KMS-11 (cell line): Measurements from ENCODE around the gene TMPRSS4.

Source experiments
- H2AFZ ChIP-seq: fragments of 200-600 bp; sonication (generic); 2 replicates; pipeline ENCODE4 v1.6.1; 2016; ENCODE audit warnings: antibody characterized with exemption, mixed run types, low read depth
- H3K27ac ChIP-seq: fragments of 200-600 bp; sonication (generic); 2 replicates; pipeline ENCODE4 v1.6.1; 2016; ENCODE audit warnings: mild to moderate bottlenecking, mixed run types
- H3K27me3 ChIP-seq: fragments of 200-600 bp; sonication (generic); 2 replicates; pipeline ENCODE4 v1.6.1; 2017; ENCODE audit warnings: mild to moderate bottlenecking, low read depth, mixed run types, moderate library complexity; ENCODE audit not compliant: insufficient read depth
- H3K36me3 ChIP-seq: fragments of 200-600 bp; sonication (generic); 2 replicates; pipeline ENCODE4 v1.6.1; 2017; ENCODE audit warnings: mild to moderate bottlenecking, mixed run types; ENCODE audit not compliant: insufficient read depth
- H3K4me1 ChIP-seq: fragments of 200-600 bp; sonication (generic); 2 replicates; pipeline ENCODE4 v1.6.1; 2016; ENCODE audit warnings: mild to moderate bottlenecking, low read depth, mixed run types; ENCODE audit not compliant: poor library complexity, severe bottlenecking
- H3K4me2 ChIP-seq: fragments of 200-600 bp; sonication (generic); 2 replicates; pipeline ENCODE4 v1.7.0; 2016; ENCODE audit warnings: mild to moderate bottlenecking, mixed run types
- H3K4me3 ChIP-seq: fragments of 200-600 bp; sonication (generic); IDR thresholded peaks from 2 replicates; pipeline ENCODE4 v1.6.1; 2017; ENCODE audit warnings: low read depth, low read length, mixed read lengths; ENCODE audit not compliant: insufficient read depth
- H3K79me2 ChIP-seq: fragments of 200-600 bp; sonication (generic); 2 replicates; pipeline ENCODE4 v1.6.1; 2016; ENCODE audit warnings: low read depth, mixed run types; ENCODE audit not compliant: insufficient read depth
- H3K9ac ChIP-seq: fragments of 200-600 bp; sonication (generic); 2 replicates; pipeline ENCODE4 v1.6.1; 2016; ENCODE audit warnings: mild to moderate bottlenecking, mixed run types
- H4K20me1 ChIP-seq: fragments of 200-600 bp; sonication (generic); 2 replicates; pipeline ENCODE4 v1.6.1; 2016; ENCODE audit warnings: mild to moderate bottlenecking, mixed run types; ENCODE audit not compliant: insufficient read depth
- CTCF ChIP-seq: fragments of 200-600 bp; sonication (generic); conservative IDR thresholded peaks from 2 replicates; pipeline ENCODE4 v1.6.1; 2017; ENCODE audit warnings: low read depth, mild to moderate bottlenecking, antibody characterized with exemption, low read length, moderate library complexity, mixed read lengths

Gene TMPRSS4

GRCh38 chr11:118117790-118118601 lies 41.1 kb downstream of the TMPRSS4 start:
- no peaks in the 10 kb centered on the region for H3K79me2 ChIP-seq
- TF ChIP-seq CTCF, result no peak
- H3K4me1 ChIP-seq, result no peaks in the 10 kb centered on the region
- no peak overlapping the region for H2AFZ ChIP-seq
- no peaks in the 10 kb centered on the region for H3K36me3 ChIP-seq
- H4K20me1 ChIP-seq, result no peaks in the 10 kb centered on the region
- H3K27ac ChIP-seq, result no peak overlapping the region
- no peak overlapping the region for H3K9ac ChIP-seq
- H3K4me3 ChIP-seq, result no peak overlapping the region
- H3K27me3 ChIP-seq, result no peaks in the 10 kb centered on the region
- no peak overlapping the region for H3K4me2 ChIP-seq

GRCh38 chr11:118120793-118121192 lies 43.9 kb downstream of the TMPRSS4 start:
- H3K27me3 ChIP-seq, result no peaks in the 10 kb centered on the region
- H3K4me2 ChIP-seq, result no peak overlapping the region
- H2AFZ ChIP-seq, result no peak overlapping the region
- H4K20me1 ChIP-seq, result no peaks in the 10 kb centered on the region
- H3K4me1 ChIP-seq, result no peaks in the 10 kb centered on the region
- no peak overlapping the region for H3K9ac ChIP-seq
- no peak for TF ChIP-seq CTCF
- H3K4me3 ChIP-seq, result no peak overlapping the region
- no peak overlapping the region for H3K27ac ChIP-seq
- H3K79me2 ChIP-seq, result no peaks in the 10 kb centered on the region
- no peaks in the 10 kb centered on the region for H3K36me3 ChIP-seq

GRCh38 chr11:118124929-118125535 lies 48.2 kb downstream of the TMPRSS4 start:
- Histone ChIP-seq H3K4me2 (no peak overlapping the region), H3K4me3 (no peak overlapping the region), H3K4me1 (no peaks in the 10 kb centered on the region), H3K36me3 (no peaks in the 10 kb centered on the region), H3K27me3 (no peaks in the 10 kb centered on the region), H3K27ac (no peak overlapping the region), H2AFZ (no peak overlapping the region), H4K20me1 (no peaks in the 10 kb centered on the region), H3K9ac (no peak overlapping the region), H3K79me2 (no peaks in the 10 kb centered on the region)
- no peak for TF ChIP-seq CTCF

GRCh38 chr11:118126082-118126838 lies 49.4 kb downstream of the TMPRSS4 start:
- no peak overlapping the region for H2AFZ ChIP-seq
- no peak overlapping the region for H3K4me2 ChIP-seq
- H3K4me3 ChIP-seq, result no peak overlapping the region
- no peaks in the 10 kb centered on the region for H3K36me3 ChIP-seq
- no peaks in the 10 kb centered on the region for H3K27me3 ChIP-seq
- H4K20me1 ChIP-seq, result no peaks in the 10 kb centered on the region
- no peak overlapping the region for H3K9ac ChIP-seq
- no peak for TF ChIP-seq CTCF
- H3K4me1 ChIP-seq, result no peaks in the 10 kb centered on the region
- H3K27ac ChIP-seq, result no peak overlapping the region
- H3K79me2 ChIP-seq, result no peaks in the 10 kb centered on the region
